WI38 (cell line): ENCODE data around the gene RAD51AP1.

Experiments
- H3K4me3 ChIP-seq: 2 replicates; pipeline ENCODE4 v1.5.1; 2011; ENCODE audit warnings: low read depth, mild to moderate bottlenecking, control low read depth, low read length
- TF ChIP-seq, protein P1 (sequence below): IDR thresholded peaks from 2 replicates; pipeline ENCODE4 v1.5.1; 2012; ENCODE audit warnings: low read depth, mild to moderate bottlenecking, control low read depth, low read length

RAD51AP1 gene

GRCh38 chr12:4553943-4554342 is 15.3 kb downstream of the RAD51AP1 start:
- TF ChIP-seq, protein P1, sequence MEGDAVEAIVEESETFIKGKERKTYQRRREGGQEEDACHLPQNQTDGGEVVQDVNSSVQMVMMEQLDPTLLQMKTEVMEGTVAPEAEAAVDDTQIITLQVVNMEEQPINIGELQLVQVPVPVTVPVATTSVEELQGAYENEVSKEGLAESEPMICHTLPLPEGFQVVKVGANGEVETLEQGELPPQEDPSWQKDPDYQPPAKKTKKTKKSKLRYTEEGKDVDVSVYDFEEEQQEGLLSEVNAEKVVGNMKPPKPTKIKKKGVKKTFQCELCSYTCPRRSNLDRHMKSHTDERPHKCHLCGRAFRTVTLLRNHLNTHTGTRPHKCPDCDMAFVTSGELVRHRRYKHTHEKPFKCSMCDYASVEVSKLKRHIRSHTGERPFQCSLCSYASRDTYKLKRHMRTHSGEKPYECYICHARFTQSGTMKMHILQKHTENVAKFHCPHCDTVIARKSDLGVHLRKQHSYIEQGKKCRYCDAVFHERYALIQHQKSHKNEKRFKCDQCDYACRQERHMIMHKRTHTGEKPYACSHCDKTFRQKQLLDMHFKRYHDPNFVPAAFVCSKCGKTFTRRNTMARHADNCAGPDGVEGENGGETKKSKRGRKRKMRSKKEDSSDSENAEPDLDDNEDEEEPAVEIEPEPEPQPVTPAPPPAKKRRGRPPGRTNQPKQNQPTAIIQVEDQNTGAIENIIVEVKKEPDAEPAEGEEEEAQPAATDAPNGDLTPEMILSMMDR, result no peak

GRCh38 chr12:4555804-4556203 is 17.1 kb downstream of the RAD51AP1 start:
- no peak overlapping the region for H3K4me3 ChIP-seq
- TF ChIP-seq, protein P1, result no peak

More at GRCh38 chr12:4553943-4554342, 15.3 kb downstream of the RAD51AP1 start:
- no peak overlapping the region for H3K4me3 ChIP-seq

DNA sequence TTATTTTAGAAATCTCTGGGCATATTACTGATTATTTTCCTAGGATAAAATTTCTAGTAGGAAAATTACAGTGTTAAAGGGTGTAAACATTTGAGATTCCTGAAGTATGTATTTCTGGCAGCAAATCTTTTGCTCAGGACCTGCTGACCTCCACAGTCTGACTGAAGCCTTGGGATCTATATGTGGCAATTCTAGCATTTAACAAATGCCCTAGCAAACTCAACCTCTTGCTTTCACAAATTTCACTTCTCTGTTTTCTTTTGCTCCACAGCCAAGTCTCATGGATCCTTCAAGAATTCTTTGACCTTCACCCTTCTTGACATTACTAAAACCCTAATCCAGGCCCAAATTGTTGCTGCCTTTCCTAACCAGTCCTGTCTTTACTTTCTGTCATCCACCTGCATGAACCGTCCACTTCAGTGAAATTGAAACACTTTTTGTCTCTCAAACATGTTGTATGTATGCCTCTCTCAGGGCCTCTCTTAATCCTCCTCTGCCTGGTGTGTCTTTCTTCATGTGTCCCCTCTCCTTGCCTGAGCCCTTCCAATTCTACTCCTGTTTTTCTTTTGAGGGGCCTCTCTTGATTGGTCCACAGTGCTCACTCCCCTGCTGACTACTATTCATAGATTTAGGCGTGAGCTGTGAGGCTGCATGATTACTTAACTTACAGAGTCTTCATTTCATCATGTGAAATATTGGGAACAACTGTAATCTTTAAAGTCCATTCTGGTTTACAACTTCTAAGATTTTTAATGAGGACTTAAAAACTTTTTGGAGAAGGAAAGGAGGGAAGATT is 18.2 kb downstream of the RAD51AP1 start:
- H3K4me3 ChIP-seq, result no peak overlapping the region
- TF ChIP-seq, protein P1, result no peak

DNA sequence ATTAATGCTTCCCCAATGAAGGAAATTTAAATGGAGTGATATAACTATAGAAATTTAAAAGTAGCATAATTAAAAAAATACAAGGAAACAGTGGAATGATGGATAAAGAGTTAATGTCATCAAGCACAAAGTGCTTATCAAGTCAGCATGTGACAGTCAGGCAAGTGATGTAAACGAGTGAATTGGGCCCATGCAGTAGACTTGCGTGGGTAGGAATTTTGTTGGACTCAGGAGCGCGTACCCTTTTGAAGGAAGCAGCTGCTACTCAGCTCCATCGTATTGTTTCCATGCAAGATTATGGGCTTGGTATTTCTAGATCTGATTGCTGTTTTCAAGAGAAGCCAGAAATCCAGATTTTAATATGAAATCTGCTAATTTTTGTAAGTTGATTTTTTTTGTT is 18.9 kb downstream of the RAD51AP1 start:
- TF ChIP-seq, protein P1, result no peak
- no peak overlapping the region for H3K4me3 ChIP-seq

DNA sequence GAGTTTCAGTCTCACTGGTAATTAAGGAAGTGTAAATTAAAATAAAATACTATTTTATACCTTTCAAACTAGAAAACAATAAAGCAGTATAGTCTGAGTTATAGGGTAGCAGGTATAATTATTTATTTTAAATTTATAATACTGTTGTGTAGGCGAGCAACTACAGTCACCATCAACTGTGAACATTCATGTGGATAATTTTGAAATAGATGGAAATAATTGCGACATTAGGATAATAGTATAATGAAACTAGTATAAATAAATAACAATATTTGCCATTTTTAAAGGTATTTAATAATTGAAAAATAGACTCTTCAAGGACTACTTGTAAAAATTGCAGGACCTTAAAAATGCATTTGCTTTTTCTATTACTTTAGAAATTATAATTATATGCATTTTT is 19.5 kb downstream of the RAD51AP1 start:
- TF ChIP-seq, protein P1, result no peak

GRCh38 chr12:4562034-4562657 is 23.5 kb downstream of the RAD51AP1 start, which contains the start of gene DYRK4:
Gene DYRK4, plus strand, starts transcription at chr12:4562208. Its CDS starts 38 bp downstream, at chr12:4562246.
- TF ChIP-seq, protein P1, result no peak
- H3K4me3 ChIP-seq, result peak within 1 kb of the TSS; percentile 42

More for the DNA sequence above, 19.5 kb downstream of the RAD51AP1 start:
- H3K4me3 ChIP-seq, result no peak overlapping the region

DNA sequence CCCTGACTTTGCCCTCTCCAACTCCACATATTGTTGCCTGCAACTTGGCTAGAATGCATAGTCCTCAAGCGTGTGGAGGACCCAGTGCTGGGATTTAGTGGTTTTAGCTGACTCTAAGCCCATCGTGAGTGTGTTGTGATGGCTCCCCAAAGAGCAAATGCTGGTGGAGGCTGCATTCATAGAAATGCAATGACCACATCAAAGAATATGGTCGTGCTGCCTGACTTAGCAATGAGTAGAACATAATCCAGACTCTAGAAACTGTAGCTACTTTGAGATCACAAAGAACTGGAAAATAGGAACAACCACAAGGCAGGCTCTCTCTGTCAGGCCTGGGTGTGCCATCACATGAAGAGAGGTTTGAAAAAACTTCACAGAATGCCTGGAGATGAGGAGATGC is 24.6 kb downstream of the RAD51AP1 start:
- TF ChIP-seq, protein P1, result no peak

More for the DNA sequence above, 24.6 kb downstream of the RAD51AP1 start:
- H3K4me3 ChIP-seq, result no peak overlapping the region
